GM15510 (cell line): ENCODE measurements around the gene ANKRD23.

ENCODE experiments used
- POLR2A ChIP-seq: IDR thresholded peaks from 3 replicates; pipeline ENCODE4 v1.6.1; 2011; ENCODE audit warnings: borderline replicate concordance; ENCODE audit not compliant: insufficient read length; ENCODE audit errors: extremely low read depth

The ANKRD23 gene

GRCh38 chr2:96838345-96839292, 5.2 kb downstream of the ANKRD23 start:
- TF ChIP-seq POLR2A, result no peak

GRCh38 chr2:96837575-96837974, 6.2 kb downstream of the ANKRD23 start:
- no peak for TF ChIP-seq POLR2A

DNA sequence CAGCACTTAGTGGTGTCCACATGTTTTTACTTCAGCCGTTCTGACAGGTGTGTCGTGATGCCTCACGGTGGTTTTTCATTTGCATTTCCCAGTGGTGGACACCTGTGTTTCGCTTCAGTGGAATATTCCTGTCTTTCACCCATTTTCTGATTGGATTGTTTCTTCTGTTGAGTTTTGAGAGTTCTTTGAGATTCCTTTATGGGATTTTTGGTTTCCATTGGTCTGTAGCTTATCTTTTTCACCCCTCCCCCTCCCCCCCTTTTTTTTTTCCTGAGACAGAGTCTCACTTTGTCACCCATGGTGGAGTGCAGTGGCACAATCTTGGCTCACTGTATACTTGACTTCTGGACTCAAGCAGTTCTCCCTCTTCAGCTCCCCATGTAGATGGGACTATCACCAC, 8.0 kb downstream of the ANKRD23 start:
- TF ChIP-seq POLR2A, result no peak

- no peak for TF ChIP-seq POLR2A
Measured at GRCh38 chr2:96832754-96833507, 10.9 kb downstream of the ANKRD23 start.

DNA sequence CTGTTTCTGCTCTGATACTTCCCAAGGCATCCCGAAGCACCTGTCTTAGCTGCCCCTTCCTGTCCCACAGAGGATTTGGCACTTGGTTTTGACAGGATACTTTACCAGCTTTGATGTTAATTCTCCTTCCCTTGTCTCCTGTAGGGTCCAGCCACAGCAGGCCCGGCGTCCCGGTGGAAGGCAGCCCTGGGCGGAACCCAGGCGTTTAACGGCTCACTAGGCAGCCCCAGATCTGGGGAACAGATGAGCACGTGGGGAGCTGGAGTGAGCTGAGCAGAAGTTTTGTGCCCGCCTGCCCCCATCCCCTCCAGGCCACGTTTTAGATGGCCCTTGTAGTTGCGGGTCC, 11.4 kb downstream of the ANKRD23 start:
- no peak for TF ChIP-seq POLR2A

- no peak for TF ChIP-seq POLR2A
Measured at GRCh38 chr2:96831679-96832078, 12.1 kb downstream of the ANKRD23 start.

GRCh38 chr2:96830044-96830562, 13.7 kb downstream of the ANKRD23 start:
- TF ChIP-seq POLR2A, result no peak

- TF ChIP-seq POLR2A, result no peak
Measured at GRCh38 chr2:96828874-96829273, 14.9 kb downstream of the ANKRD23 start.

- no peak for TF ChIP-seq POLR2A
Measured at GRCh38 chr2:96828436-96828835, 15.4 kb downstream of the ANKRD23 start.

DNA sequence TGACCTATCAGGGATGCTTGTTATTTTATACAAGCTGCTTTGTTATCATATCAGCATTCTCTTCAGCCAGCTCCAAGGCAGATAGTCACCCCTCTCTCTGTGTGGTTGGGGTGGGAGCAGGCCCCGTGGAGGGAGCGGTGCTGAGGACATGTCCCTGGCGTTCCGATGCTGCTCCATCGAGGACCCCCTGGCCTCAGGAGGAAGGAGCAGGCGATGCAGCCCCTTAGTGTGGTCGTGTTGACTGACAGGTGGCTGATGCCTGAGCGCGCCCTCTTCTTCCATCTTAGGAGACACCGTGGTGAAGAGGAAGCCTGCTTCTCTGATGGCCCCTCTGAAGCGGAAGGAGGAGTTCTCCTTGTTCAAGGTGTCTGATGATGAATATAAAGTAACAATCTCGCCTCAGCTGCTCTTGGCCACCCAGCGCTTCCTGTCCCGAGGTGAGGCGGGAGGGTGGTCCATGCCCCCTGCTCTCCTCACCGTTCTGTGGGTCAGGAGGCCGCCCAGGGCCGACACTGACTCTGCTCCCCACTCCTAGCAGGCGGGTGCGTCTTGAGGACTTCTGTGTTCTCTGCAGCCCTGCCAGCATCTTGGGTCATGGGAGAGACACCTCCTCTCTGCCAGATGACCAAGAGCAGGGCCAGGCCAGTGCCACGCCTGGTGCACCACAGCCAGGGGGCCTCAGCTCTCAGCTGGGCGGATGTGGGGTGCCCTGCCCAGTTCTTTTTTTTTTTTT, 17.1 kb downstream of the ANKRD23 start:
- no peak for TF ChIP-seq POLR2A

- no peak for TF ChIP-seq POLR2A
Measured at GRCh38 chr2:96825057-96825456, 18.8 kb downstream of the ANKRD23 start.

GRCh38 chr2:96824079-96824870, 19.5 kb downstream of the ANKRD23 start:
- TF ChIP-seq POLR2A, result no peak

DNA sequence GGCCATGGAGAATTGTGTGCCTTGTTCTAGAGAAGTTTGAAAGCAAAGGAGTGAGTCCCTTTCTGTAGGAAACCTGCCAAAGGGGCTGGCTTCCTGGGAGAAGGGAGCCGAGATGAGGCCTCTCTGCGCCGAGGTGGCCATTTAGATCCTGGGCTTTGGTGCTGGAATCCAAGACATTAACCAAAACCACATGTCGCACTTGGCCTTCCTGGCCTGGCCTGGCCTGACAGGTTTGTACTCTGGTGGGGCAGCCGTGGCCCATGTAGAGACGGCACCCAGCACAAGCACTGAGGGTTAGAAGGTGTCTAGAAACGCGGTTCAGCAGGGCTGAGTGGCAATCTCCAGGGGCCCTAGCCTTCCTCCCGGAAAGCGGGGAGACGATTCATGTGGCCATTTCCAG, 20.6 kb downstream of the ANKRD23 start:
- no peak for TF ChIP-seq POLR2A

DNA sequence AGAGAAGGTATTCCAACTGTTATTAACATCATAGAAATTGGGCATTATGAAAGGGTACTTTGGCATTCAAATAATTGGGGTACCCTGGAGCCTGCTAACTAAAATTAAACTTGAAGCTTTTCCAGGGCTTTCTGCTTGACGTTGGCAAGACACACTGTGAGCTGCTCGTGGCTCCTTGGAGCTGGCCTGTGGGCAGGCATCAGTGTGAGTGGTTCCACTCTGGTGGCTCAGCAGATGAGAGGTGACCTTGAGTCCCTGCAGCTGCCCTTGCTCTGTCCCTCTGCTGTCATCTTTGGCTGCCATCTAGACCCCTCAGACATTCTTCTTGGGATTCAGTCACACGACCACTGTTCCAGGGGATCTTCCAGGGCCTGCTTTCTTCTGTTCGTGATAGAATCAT, 21.0 kb downstream of the ANKRD23 start:
- no peak for TF ChIP-seq POLR2A
